Right atrium auricular region (tissue), 2 donors: ENCODE measurements around the gene TARS3. TPM values are rescaled to one million over a fixed set of nuclear protein-coding genes. Genes with fewer than 3 reads are reported as not detected.

Source experiments
- DNase-seq: peaks from one replicate; pipeline ENCODE4 v3.0.0-alpha.2; 2019; ENCODE audit warnings: low spot score
- H3K27ac ChIP-seq, 2 donors: fragments of 200-600 bp; sonication (generic); 1 replicate in 1 of 2; 2 replicates in 1 of 2; pipeline ENCODE4 v1.5.1; 2016 to 2019
- H3K27me3 ChIP-seq, 2 donors: fragments of 200-600 bp; sonication (generic); one replicate each; pipeline versions ENCODE4 v1.5.1 to v1.6.0; 2017 to 2019
- H3K36me3 ChIP-seq: fragments of 200-600 bp; sonication (generic); one replicate; pipeline ENCODE4 v1.5.1; 2016
- H3K4me1 ChIP-seq, 2 donors: fragments of 200-600 bp; sonication (generic); one replicate each; pipeline versions ENCODE4 v1.5.1 to v1.6.0; 2017 to 2019
- H3K4me3 ChIP-seq, 2 donors: fragments of 200-600 bp; sonication (generic); 1 replicate in 1 of 2; 2 replicates in 1 of 2; pipeline ENCODE4 v1.5.1; 2017 to 2019; ENCODE audit warnings: mild to moderate bottlenecking in 1 of 2, moderate library complexity in 1 of 2
- H3K9me3 ChIP-seq, 2 donors: fragments of 200-600 bp; sonication (generic); one replicate each; pipeline ENCODE4 v1.5.1; 2019
- CTCF ChIP-seq, 2 donors: fragments of 200-600 bp; sonication (generic); IDR thresholded peaks; one replicate each; pipeline ENCODE4 v1.5.1; 2019; ENCODE audit warnings: antibody characterized with exemption in 2 of 2
- total RNA-seq, 2 donors: library from RNA; depleted of rRNA; stranded (reverse); fragments of >200 nt; gene quantifications; one replicate each; pipeline ENCODE4 v1.1.0, GENCODE V29; 2016

TARS3 gene
- total RNA-seq, 2 donors from 2014 or later = 24.4 to 33.0 TPM

- no peaks in the 10 kb centered on the region for H3K36me3 ChIP-seq
- no peak for TF ChIP-seq CTCF (IDR thresholded peaks at IDR 0.05)
- peak overlapping the region; percentile 13 to 35 for H3K27ac ChIP-seq
- H3K4me1 ChIP-seq = peaks cover 0 to 61% of the 10 kb centered on the region in 2 donors
- H3K27me3 ChIP-seq = no peaks in the 10 kb centered on the region
- no peaks in the 10 kb centered on the region for H3K9me3 ChIP-seq
- peak; percentile 77 for DNase-seq
- no peak overlapping the region for H3K4me3 ChIP-seq
These were observed 108.1 kb downstream of the TARS3 start for GRCh38 chr15:101615986-101616848.

- H3K9me3 ChIP-seq = no peaks in the 10 kb centered on the region
- H3K27ac ChIP-seq = peak overlapping the region; percentile 13 to 35
- H3K27me3 ChIP-seq = no peaks in the 10 kb centered on the region
- H3K36me3 ChIP-seq = no peaks in the 10 kb centered on the region
- peaks cover 0 to 60% of the 10 kb centered on the region in 2 donors for H3K4me1 ChIP-seq
- no peak for TF ChIP-seq CTCF (IDR thresholded peaks at IDR 0.05)
- peak; percentile 71 for DNase-seq
- H3K4me3 ChIP-seq = no peak overlapping the region
These were observed 108.8 kb downstream of the TARS3 start for GRCh38 chr15:101615414-101615985.

- peak; percentile 53 for DNase-seq
- Histone ChIP-seq H3K9me3 (no peaks in the 10 kb centered on the region), H3K27ac (peak overlapping the region in 1 of 2 donors; percentile 57), H3K4me3 (no peak overlapping the region), H3K36me3 (no peaks in the 10 kb centered on the region), H3K27me3 (no peaks in the 10 kb centered on the region), H3K4me1 (peaks cover 0 to 57% of the 10 kb centered on the region in 2 donors)
- TF ChIP-seq CTCF (IDR thresholded peaks at IDR 0.05) = no peak
These were observed 109.5 kb downstream of the TARS3 start for GRCh38 chr15:101614761-101615160.

GRCh38 chr15:101614001-101614585 lies 110.2 kb downstream of the TARS3 start:
- Histone ChIP-seq H3K9me3 (no peaks in the 10 kb centered on the region), H3K4me1 (peaks cover 0 to 57% of the 10 kb centered on the region in 2 donors), H3K27ac (peak overlapping the region in 1 of 2 donors; percentile 57), H3K4me3 (no peak overlapping the region), H3K36me3 (no peaks in the 10 kb centered on the region), H3K27me3 (no peaks in the 10 kb centered on the region)
- DNase-seq = peak; percentile 50
- no peak for TF ChIP-seq CTCF (IDR thresholded peaks at IDR 0.05)

GRCh38 chr15:101613130-101614000 lies 110.9 kb downstream of the TARS3 start:
- Histone ChIP-seq H3K27me3 (no peaks in the 10 kb centered on the region), H3K27ac (peak overlapping the region in 1 of 2 donors; percentile 57), H3K4me1 (peaks cover 0 to 56% of the 10 kb centered on the region in 2 donors), H3K9me3 (no peaks in the 10 kb centered on the region), H3K4me3 (no peak overlapping the region), H3K36me3 (no peaks in the 10 kb centered on the region)
- peak; percentile 74 for DNase-seq
- no peak for TF ChIP-seq CTCF (IDR thresholded peaks at IDR 0.05)
